HEK293 (cell line): ENCODE results near the gene KRT80.
A peak's percentile ranks its signal among the peaks of the same experiment; 100 is the strongest.

ENCODE experiments used
- FEZF1 ChIP-seq: fragments of 450-650 bp; formaldehyde crosslinking; IDR thresholded peaks from 2 replicates; pipeline ENCODE4 v1.5.1; 2016; ENCODE audit warnings: missing biosample characterization, missing genetic modification characterization
- GLIS2 ChIP-seq: fragments of 450-650 bp; formaldehyde crosslinking; IDR thresholded peaks from 2 replicates; pipeline ENCODE4 v1.5.1; 2016; ENCODE audit warnings: missing biosample characterization, missing genetic modification characterization
- HOXD13 ChIP-seq: sonication (generic); formaldehyde crosslinking; IDR thresholded peaks from 2 replicates; pipeline ENCODE4 v1.8.0; 2022; ENCODE audit warnings: missing genetic modification reagents, borderline replicate concordance
- KLF1 ChIP-seq: fragments of 450-650 bp; formaldehyde crosslinking; IDR thresholded peaks from 2 replicates; pipeline ENCODE4 v1.5.1; 2016; ENCODE audit warnings: missing biosample characterization, missing genetic modification characterization
- PRDM4 ChIP-seq: fragments of 450-650 bp; formaldehyde crosslinking; IDR thresholded peaks from 2 replicates; pipeline ENCODE4 v1.5.1; 2017; ENCODE audit warnings: missing biosample characterization, missing genetic modification characterization
- SALL2 ChIP-seq: fragments of 450-650 bp; formaldehyde crosslinking; IDR thresholded peaks from 2 replicates; pipeline ENCODE4 v1.5.0; 2017; ENCODE audit warnings: missing biosample characterization, mild to moderate bottlenecking, missing genetic modification characterization, borderline replicate concordance
- SP7 ChIP-seq: fragments of 450-650 bp; formaldehyde crosslinking; IDR thresholded peaks from 2 replicates; pipeline ENCODE4 v1.5.1; 2016; ENCODE audit warnings: missing biosample characterization, missing genetic modification characterization
- ZBTB21 ChIP-seq: fragments of 450-650 bp; formaldehyde crosslinking; IDR thresholded peaks from 2 replicates; pipeline ENCODE4 v1.5.1; 2017; ENCODE audit warnings: missing biosample characterization, missing genetic modification characterization
- ZBTB8A ChIP-seq: fragments of 450-650 bp; formaldehyde crosslinking; IDR thresholded peaks from 2 replicates; pipeline ENCODE4 v1.5.1; 2016; ENCODE audit warnings: missing biosample characterization, missing genetic modification characterization
- ZFP41 ChIP-seq: fragments of 450-650 bp; formaldehyde crosslinking; IDR thresholded peaks from 2 replicates; pipeline ENCODE4 v1.5.1; 2016; ENCODE audit warnings: missing biosample characterization, missing genetic modification characterization, borderline replicate concordance
- ZNF10 ChIP-seq: fragments of 450-650 bp; formaldehyde crosslinking; IDR thresholded peaks from 2 replicates; pipeline ENCODE4 v1.5.1; 2017; ENCODE audit warnings: missing biosample characterization, missing genetic modification characterization
- ZNF148 ChIP-seq: fragments of 450-650 bp; formaldehyde crosslinking; IDR thresholded peaks from 2 replicates; pipeline ENCODE4 v1.5.0; 2017; ENCODE audit warnings: missing biosample characterization, missing genetic modification characterization, borderline replicate concordance
- ZNF169 ChIP-seq: fragments of 450-650 bp; formaldehyde crosslinking; IDR thresholded peaks from 2 replicates; pipeline ENCODE4 v1.5.1; 2016; ENCODE audit warnings: missing biosample characterization, missing genetic modification characterization
- ZNF18 ChIP-seq: fragments of 450-650 bp; formaldehyde crosslinking; IDR thresholded peaks from 2 replicates; pipeline ENCODE4 v1.5.1; 2016; ENCODE audit warnings: missing biosample characterization, missing genetic modification characterization
- ZNF280D ChIP-seq: fragments of 450-650 bp; formaldehyde crosslinking; IDR thresholded peaks from 2 replicates; pipeline ENCODE4 v1.5.1; 2016; ENCODE audit warnings: missing biosample characterization, missing genetic modification characterization
- ZNF324 ChIP-seq: fragments of 450-650 bp; formaldehyde crosslinking; IDR thresholded peaks from 2 replicates; pipeline ENCODE4 v1.5.1; 2016; ENCODE audit warnings: missing biosample characterization, missing genetic modification characterization
- ZNF354C ChIP-seq: fragments of 450-650 bp; formaldehyde crosslinking; IDR thresholded peaks from 2 replicates; pipeline ENCODE4 v1.5.1; 2016; ENCODE audit warnings: missing biosample characterization, missing genetic modification characterization, low read depth, borderline replicate concordance
- ZNF362 ChIP-seq: fragments of 450-650 bp; formaldehyde crosslinking; IDR thresholded peaks from 2 replicates; pipeline ENCODE4 v1.5.1; 2016; ENCODE audit warnings: missing biosample characterization, missing genetic modification characterization
- ZNF488 ChIP-seq: fragments of 450-650 bp; formaldehyde crosslinking; IDR thresholded peaks from 2 replicates; pipeline ENCODE4 v1.5.1; 2016; ENCODE audit warnings: missing biosample characterization, missing genetic modification characterization
- ZNF548 ChIP-seq: fragments of 450-650 bp; formaldehyde crosslinking; IDR thresholded peaks from 2 replicates; pipeline ENCODE4 v1.5.1; 2016; ENCODE audit warnings: missing biosample characterization, missing genetic modification characterization
- ZNF580 ChIP-seq: fragments of 450-650 bp; formaldehyde crosslinking; IDR thresholded peaks from 2 replicates; pipeline ENCODE4 v1.5.1; 2016; ENCODE audit warnings: missing biosample characterization, missing genetic modification characterization
- ZNF585B ChIP-seq: fragments of 450-650 bp; formaldehyde crosslinking; IDR thresholded peaks from 2 replicates; pipeline ENCODE4 v1.5.1; 2016; ENCODE audit warnings: missing biosample characterization, missing genetic modification characterization
- ZNF600 ChIP-seq: fragments of 450-650 bp; formaldehyde crosslinking; IDR thresholded peaks from 2 replicates; pipeline ENCODE4 v1.5.1; 2016; ENCODE audit warnings: missing biosample characterization, missing genetic modification characterization
- ZNF664 ChIP-seq: fragments of 450-650 bp; formaldehyde crosslinking; IDR thresholded peaks from 2 replicates; pipeline ENCODE4 v1.5.1; 2016; ENCODE audit warnings: missing biosample characterization, missing genetic modification characterization
- ZNF701 ChIP-seq: fragments of 450-650 bp; formaldehyde crosslinking; IDR thresholded peaks from 2 replicates; pipeline ENCODE4 v1.5.1; 2016; ENCODE audit warnings: missing biosample characterization, missing genetic modification characterization
- ZNF768 ChIP-seq: fragments of 450-650 bp; formaldehyde crosslinking; IDR thresholded peaks from 2 replicates; pipeline ENCODE4 v1.5.1; 2018; ENCODE audit warnings: missing biosample characterization, mild to moderate bottlenecking, missing genetic modification characterization
- ZSCAN30 ChIP-seq: fragments of 450-650 bp; IDR thresholded peaks from 2 replicates; pipeline ENCODE4 v1.5.1; 2018; ENCODE audit warnings: missing biosample characterization, mild to moderate bottlenecking, missing genetic modification characterization, moderate library complexity
- ZXDB ChIP-seq: fragments of 450-650 bp; formaldehyde crosslinking; IDR thresholded peaks from 2 replicates; pipeline ENCODE4 v1.5.1; 2016; ENCODE audit warnings: missing biosample characterization, missing genetic modification characterization

The KRT80 gene

GRCh38 chr12:52126605-52127578 lies 64.9 kb downstream of the KRT80 start (continued):
- TF ChIP-seq ZNF362 (tag by site-specific recombination) = no peak
- TF ChIP-seq ZNF701 (tag by site-specific recombination) = no peak
- no peak for TF ChIP-seq ZNF10 (tag by site-specific recombination)
- no peak for TF ChIP-seq PRDM4
- TF ChIP-seq ZNF548 (tag by site-specific recombination) = no peak
- TF ChIP-seq SP7 (tag by site-specific recombination) = no peak
- no peak for TF ChIP-seq SALL2
- TF ChIP-seq ZNF488 (tag by site-specific recombination) = no peak
- no peak for TF ChIP-seq ZFP41 (tag by site-specific recombination)
- TF ChIP-seq ZNF664 (tag by site-specific recombination) = no peak
- no peak for TF ChIP-seq ZNF280D (tag by site-specific recombination)
- peak; percentile 33; the same call in 1 of the 2 replicates for TF ChIP-seq ZNF580 (tag by site-specific recombination)
- peak; percentile 85 for TF ChIP-seq ZNF600
- TF ChIP-seq ZSCAN30 (tag by site-specific recombination) = no peak
- no peak for TF ChIP-seq GLIS2 (tag by site-specific recombination)
- TF ChIP-seq ZXDB (tag by site-specific recombination) = no peak; the same call in 1 of the 2 replicates
- no peak for TF ChIP-seq ZNF18 (tag by site-specific recombination)
- TF ChIP-seq HOXD13 (CRISPR knock-in tag) = no peak
- TF ChIP-seq ZNF324 = no peak
- TF ChIP-seq ZNF148 = no peak
- no peak for TF ChIP-seq ZNF354C
- TF ChIP-seq ZNF768 (tag by site-specific recombination) = peak; percentile 92
- no peak for TF ChIP-seq ZNF585B (tag by site-specific recombination)
- TF ChIP-seq ZBTB8A = no peak
- no peak for TF ChIP-seq KLF1 (tag by site-specific recombination)
- no peak for TF ChIP-seq ZNF169 (tag by site-specific recombination)
- TF ChIP-seq FEZF1 (tag by site-specific recombination) = peak; percentile 69
- no peak for TF ChIP-seq ZBTB21 (tag by site-specific recombination)
